RWPE2 (cell line): Measurements from ENCODE around the gene OR10A4.

Source experiments
- ATAC-seq: fragments of 200-7000 bp; cut with Tn5 transposase; 3 replicates; pipeline ENCODE4 v1.9.1; 2021; ENCODE audit warnings: low read depth
- DNase-seq: peaks from one replicate; pipeline ENCODE4 v3.0.0-alpha.2; 2020; ENCODE audit warnings: low spot score
- H3K27ac ChIP-seq: fragments of 450-650 bp; 2 replicates; pipeline ENCODE4 v1.5.1; 2017; ENCODE audit warnings: mild to moderate bottlenecking; ENCODE audit not compliant: poor library complexity, severe bottlenecking
- H3K27me3 ChIP-seq: fragments of 250-450 bp; sonication (Bioruptor Pico); 2 replicates; pipeline ENCODE4 v1.5.1; 2021; ENCODE audit warnings: mild to moderate bottlenecking, moderate library complexity; ENCODE audit not compliant: insufficient read depth, poor library complexity, severe bottlenecking
- H3K36me3 ChIP-seq: fragments of 250-450 bp; sonication (Bioruptor Pico); 2 replicates; pipeline ENCODE4 v1.5.1; 2020; ENCODE audit warnings: low read depth, mild to moderate bottlenecking, moderate library complexity
- H3K4me1 ChIP-seq: fragments of 250-450 bp; sonication (Bioruptor Pico); 2 replicates; pipeline ENCODE4 v1.5.1; 2021; ENCODE audit warnings: mild to moderate bottlenecking, moderate library complexity; ENCODE audit not compliant: insufficient read depth, poor library complexity, severe bottlenecking
- H3K4me3 ChIP-seq: fragments of 250-450 bp; sonication (Bioruptor Pico); 2 replicates; pipeline ENCODE4 v1.5.1; 2021; ENCODE audit warnings: mild to moderate bottlenecking, moderate library complexity; ENCODE audit not compliant: severe bottlenecking
- H3K9me3 ChIP-seq: fragments of 250-450 bp; sonication (Bioruptor Pico); 2 replicates; pipeline ENCODE4 v1.5.1; 2021; ENCODE audit warnings: mild to moderate bottlenecking, moderate library complexity; ENCODE audit not compliant: severe bottlenecking
- TF ChIP-seq, protein P1 (sequence below): fragments of 450-650 bp; IDR thresholded peaks from one replicate; pipeline ENCODE4 v1.5.1; 2017; ENCODE audit warnings: mild to moderate bottlenecking, moderate library complexity; ENCODE audit not compliant: poor library complexity, severe bottlenecking

OR10A4 gene, protein sequence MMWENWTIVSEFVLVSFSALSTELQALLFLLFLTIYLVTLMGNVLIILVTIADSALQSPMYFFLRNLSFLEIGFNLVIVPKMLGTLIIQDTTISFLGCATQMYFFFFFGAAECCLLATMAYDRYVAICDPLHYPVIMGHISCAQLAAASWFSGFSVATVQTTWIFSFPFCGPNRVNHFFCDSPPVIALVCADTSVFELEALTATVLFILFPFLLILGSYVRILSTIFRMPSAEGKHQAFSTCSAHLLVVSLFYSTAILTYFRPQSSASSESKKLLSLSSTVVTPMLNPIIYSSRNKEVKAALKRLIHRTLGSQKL

DNA sequence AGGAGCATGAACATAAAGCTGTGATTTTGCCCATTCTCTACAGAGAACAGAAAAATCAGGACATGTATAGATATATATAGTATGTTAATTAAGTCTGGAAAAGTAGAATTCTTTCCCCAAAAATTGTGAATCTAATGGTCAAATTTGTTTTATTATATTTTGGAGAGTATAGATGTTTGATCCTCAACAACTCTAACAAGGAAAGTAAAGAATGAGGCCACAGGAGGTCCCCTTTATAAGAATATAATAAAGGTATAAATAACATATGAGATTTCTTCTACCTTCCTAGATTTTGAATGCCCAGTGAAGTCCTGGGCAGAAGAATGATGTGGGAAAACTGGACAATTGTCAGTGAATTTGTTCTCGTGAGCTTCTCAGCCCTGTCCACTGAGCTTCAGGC, at the start of gene OR10A4:
TSS of gene OR10A4 (plus strand) at position 301 of the 400 bp plus-strand sequence. CDS start at position 324, 23 bp downstream.
- H3K4me3 ChIP-seq = no peak within 1 kb of the TSS
- ATAC-seq = no peak

DNA sequence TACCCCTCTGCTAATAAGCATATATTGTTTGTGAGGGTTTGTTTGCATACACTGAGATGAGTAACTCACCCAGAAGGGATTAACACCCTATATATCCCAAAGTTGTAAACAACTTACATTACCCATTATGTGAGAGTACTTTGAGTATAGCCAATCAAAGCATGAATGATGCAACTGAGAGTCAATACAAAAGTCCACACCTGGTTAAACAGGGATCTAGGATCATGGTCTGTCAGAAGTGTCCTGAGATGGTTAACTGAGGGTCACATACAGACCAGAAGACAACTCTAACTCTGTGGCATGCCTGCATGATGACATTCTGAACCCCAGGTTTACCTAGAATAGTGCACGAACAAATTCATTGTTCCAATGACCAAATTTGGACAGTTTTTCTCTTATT, 48.3 kb upstream of the OR10A4 start:
- H3K4me1 ChIP-seq = no peaks in the 10 kb centered on the region
- no peaks in the 10 kb centered on the region for H3K9me3 ChIP-seq
- H3K4me3 ChIP-seq = no peak overlapping the region
- DNase-seq (no peak), ATAC-seq (no peak)
- TF ChIP-seq, protein P1, sequence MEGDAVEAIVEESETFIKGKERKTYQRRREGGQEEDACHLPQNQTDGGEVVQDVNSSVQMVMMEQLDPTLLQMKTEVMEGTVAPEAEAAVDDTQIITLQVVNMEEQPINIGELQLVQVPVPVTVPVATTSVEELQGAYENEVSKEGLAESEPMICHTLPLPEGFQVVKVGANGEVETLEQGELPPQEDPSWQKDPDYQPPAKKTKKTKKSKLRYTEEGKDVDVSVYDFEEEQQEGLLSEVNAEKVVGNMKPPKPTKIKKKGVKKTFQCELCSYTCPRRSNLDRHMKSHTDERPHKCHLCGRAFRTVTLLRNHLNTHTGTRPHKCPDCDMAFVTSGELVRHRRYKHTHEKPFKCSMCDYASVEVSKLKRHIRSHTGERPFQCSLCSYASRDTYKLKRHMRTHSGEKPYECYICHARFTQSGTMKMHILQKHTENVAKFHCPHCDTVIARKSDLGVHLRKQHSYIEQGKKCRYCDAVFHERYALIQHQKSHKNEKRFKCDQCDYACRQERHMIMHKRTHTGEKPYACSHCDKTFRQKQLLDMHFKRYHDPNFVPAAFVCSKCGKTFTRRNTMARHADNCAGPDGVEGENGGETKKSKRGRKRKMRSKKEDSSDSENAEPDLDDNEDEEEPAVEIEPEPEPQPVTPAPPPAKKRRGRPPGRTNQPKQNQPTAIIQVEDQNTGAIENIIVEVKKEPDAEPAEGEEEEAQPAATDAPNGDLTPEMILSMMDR = no peak
- H3K36me3 ChIP-seq = no peaks in the 10 kb centered on the region
- no peak overlapping the region for H3K27ac ChIP-seq
- no peaks in the 10 kb centered on the region for H3K27me3 ChIP-seq

More for the DNA sequence above, at the start of gene OR10A4:
- Histone ChIP-seq H3K36me3 (no peaks in the 10 kb centered on the region), H3K27ac (no peak within 1 kb of the TSS), H3K4me1 (no peaks in the 10 kb centered on the region), H3K27me3 (no peaks in the 10 kb centered on the region), H3K9me3 (no peaks in the 10 kb centered on the region)
- no peak for DNase-seq
- TF ChIP-seq, protein P1 = no peak

DNA sequence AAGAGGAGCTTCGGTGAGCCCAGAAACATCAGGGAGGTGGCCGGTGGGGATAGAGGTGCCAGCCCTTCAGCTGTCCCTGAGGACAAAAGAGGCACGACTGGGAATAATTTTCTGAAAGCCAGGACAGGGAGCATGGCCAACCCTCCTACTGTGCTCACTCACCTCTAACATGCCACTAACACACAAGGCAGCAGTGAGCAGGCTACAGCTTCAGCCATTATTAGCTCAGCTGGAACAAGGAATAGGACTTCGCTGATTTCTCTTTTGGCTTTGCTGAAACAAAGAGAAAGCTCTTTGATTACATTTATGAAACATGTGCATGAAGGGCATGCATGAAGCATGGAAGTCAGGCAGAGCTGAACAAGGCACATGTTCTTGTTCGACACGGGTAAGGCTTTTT, 43.1 kb upstream of the OR10A4 start:
- Histone ChIP-seq H3K27ac (no peak overlapping the region), H3K9me3 (no peaks in the 10 kb centered on the region), H3K4me3 (no peak overlapping the region), H3K27me3 (no peaks in the 10 kb centered on the region), H3K36me3 (no peaks in the 10 kb centered on the region), H3K4me1 (no peaks in the 10 kb centered on the region)
- ATAC-seq = no peak
- DNase-seq = no peak
- TF ChIP-seq, protein P1 = no peak

DNA sequence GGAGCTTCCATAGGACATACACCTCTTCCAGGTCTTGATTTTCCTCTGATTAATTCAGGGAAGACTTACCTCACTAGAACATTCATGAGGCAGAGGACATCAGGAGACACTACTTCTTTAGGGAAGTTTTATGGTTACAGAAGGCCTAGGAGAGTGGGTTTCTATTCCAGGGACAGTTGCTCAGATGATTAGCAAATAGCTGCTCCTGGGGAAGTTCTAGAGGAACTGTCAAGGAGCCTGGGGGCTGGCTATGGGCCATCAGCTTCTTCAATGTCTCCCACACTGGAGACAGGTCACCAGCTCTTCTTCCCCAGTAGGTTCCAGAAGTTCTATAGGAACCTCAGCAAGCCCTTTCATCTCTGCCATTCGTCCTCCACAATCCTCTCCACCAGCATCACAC, 42.4 kb upstream of the OR10A4 start:
- no peak for ATAC-seq
- TF ChIP-seq, protein P1 = no peak
- no peaks in the 10 kb centered on the region for H3K9me3 ChIP-seq
- H3K27me3 ChIP-seq = no peaks in the 10 kb centered on the region
- no peaks in the 10 kb centered on the region for H3K4me1 ChIP-seq
- H3K27ac ChIP-seq = no peak overlapping the region
- no peak overlapping the region for H3K4me3 ChIP-seq
- no peak for DNase-seq
- no peaks in the 10 kb centered on the region for H3K36me3 ChIP-seq

DNA sequence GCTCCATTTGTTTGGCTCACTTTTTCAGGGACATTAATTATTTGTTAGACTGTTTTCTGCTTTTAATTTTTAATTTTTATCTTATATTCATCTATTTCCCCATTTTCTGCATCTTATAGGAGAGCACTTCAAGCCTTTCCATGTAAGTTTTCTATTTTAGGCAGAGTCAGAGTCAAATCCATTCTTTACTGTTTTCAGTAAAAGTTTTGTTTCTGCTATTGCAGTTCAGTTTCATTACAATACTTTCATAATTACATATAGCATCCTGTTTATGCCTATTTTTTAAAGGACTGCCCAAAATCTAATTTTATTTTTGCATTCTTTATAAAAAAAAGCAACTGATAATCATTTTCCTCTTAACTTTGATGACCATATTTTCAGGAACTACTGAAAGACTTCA, 34.7 kb upstream of the OR10A4 start:
- H3K4me3 ChIP-seq = no peak overlapping the region
- no peaks in the 10 kb centered on the region for H3K36me3 ChIP-seq
- no peaks in the 10 kb centered on the region for H3K27me3 ChIP-seq
- H3K27ac ChIP-seq = no peak overlapping the region
- H3K4me1 ChIP-seq = no peaks in the 10 kb centered on the region
- H3K9me3 ChIP-seq = no peaks in the 10 kb centered on the region
- no peak for DNase-seq
- TF ChIP-seq, protein P1 = no peak
- no peak for ATAC-seq
